Renal cortex interstitium (tissue), 11 donors: ENCODE data around the gene UCP2. TPM values are rescaled to one million over a fixed set of nuclear protein-coding genes. Genes with fewer than 3 reads are reported as not detected.

Experiments used
- DNase-seq, 11 donors: peaks; one replicate each; pipeline ENCODE4 v3.0.0-alpha.2; 2013; ENCODE audit warnings: low read depth in 9 of 11, low spot score in 4 of 11; ENCODE audit errors: extremely low read depth in 1 of 11
- polyA plus RNA-seq, 3 donors: library from polyadenylated mRNA; unstranded; fragments of 120-200 nt; gene quantifications; one replicate each; pipeline ENCODE4 v1.2.1, GENCODE V29; 2013; ENCODE audit not compliant: insufficient read length in 3 of 3

Gene UCP2
- polyA plus RNA-seq, 3 donors, result 65.1 to 73.2 (median 68.4) TPM

GRCh38 chr11:73929388-73929787 is 53.3 kb downstream of the UCP2 start:
- DNase-seq, result no peak

Other genes starting within 250 kb of the UCP2 start
- gene RAB6A, start 221.8 kb downstream of the UCP2 start, polyA plus RNA-seq, result 100 to 1,000 TPM; 113 to 127 (median 117) TPM
- gene MRPL48, start 195.0 kb downstream of the UCP2 start, polyA plus RNA-seq, result 10 to 100 TPM; 53.5 to 75.1 (median 69.4) TPM
- 10 to 100 TPM; 66.2 to 74.0 (median 71.6) TPM for gene COA4, start 106.0 kb downstream of the UCP2 start, polyA plus RNA-seq
- gene PAAF1, start 105.8 kb downstream of the UCP2 start, polyA plus RNA-seq, result 10 to 100 TPM; 32.9 to 39.7 (median 36.0) TPM
- gene DNAJB13, start 31.8 kb downstream of the UCP2 start, polyA plus RNA-seq, result 1 to 10 TPM; 4.8 to 6.1 (median 4.9) TPM
- 1 to 10 TPM; 2.0 to 3.2 (median 3.1) TPM for gene UCP3, start 26.2 kb upstream of the UCP2 start, polyA plus RNA-seq
- gene C2CD3, start 188.2 kb upstream of the UCP2 start, polyA plus RNA-seq, result 10 to 100 TPM; 21.6 to 26.6 (median 23.0) TPM
- 10 to 100 TPM; 38.3 to 41.5 (median 40.9) TPM for gene PPME1, start 188.4 kb upstream of the UCP2 start, polyA plus RNA-seq